Measurements from ENCODE around the gene GRID1.

The GRID1 gene

DNA sequence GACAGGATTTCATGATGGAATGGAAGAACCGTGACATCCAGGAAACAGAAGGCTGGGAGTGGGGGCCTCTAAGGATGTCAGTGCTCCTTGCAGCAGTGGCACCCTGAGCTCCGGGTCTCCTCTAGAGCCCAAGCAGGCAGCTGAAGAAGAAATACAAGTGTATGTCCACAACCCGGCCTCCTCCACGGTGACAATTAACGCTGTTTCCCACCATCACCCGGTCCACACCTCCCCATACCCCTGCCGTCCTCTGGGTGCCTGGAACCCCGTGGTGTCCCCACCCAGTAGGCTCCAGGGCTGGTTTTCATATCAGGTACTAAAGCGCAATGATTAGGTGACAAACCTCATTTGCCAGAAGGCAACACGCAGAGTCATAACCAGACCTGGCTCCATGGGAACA, 30.3 kb downstream of the GRID1 start:
- DNase-seq (ENCODE audit: low read depth) = no peak

DNA sequence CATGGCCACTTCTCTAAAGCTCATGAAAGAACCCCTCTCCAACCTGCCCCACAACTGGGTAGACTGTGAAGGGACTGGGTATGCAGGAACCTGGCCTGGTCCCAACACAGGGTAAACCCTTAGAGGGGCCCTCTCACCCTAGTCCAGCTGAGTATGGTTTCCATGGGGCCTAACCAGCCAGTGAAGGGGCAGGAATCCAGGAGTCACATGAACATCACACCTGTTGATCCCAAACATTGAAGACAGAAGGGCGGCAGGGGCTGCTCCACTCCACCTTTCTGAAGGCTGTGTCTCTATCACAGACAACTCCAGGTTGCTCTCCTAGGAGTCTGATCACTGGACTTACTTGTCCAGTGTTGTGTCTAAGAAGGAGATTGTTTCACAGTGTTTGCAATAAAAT, 30.8 kb downstream of the GRID1 start:
- no peak for DNase-seq (ENCODE audit: low read depth)

DNA sequence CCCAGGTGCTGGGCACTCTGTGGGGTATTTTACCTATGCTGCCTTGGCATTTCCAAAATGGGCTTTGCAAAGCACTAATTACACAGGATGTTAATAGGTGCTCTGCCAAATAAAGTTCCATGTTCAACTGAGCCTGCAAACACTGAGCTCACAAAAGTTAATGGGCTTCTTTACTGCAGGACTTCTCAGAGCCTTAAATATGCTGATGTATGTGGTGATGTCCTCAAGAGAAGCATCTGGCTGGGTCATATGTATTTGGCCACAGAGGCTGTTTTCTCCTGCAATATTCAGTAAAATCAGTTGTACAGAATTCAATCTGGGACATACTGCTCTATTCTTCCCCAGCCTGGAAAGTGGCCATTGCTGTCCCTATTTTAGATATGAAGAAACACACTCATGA, 31.3 kb downstream of the GRID1 start:
- DNase-seq (ENCODE audit: low read depth) = no peak

- DNase-seq (ENCODE audit: low read depth) = no peak
These were observed 32.0 kb downstream of the GRID1 start for GRCh38 chr10:86334488-86335085.

- no peak for DNase-seq (ENCODE audit: low read depth)
These were observed 32.6 kb downstream of the GRID1 start for GRCh38 chr10:86333826-86334487.

GRCh38 chr10:86331861-86332260, 34.7 kb downstream of the GRID1 start:
- DNase-seq (ENCODE audit: low read depth) = no peak

DNA sequence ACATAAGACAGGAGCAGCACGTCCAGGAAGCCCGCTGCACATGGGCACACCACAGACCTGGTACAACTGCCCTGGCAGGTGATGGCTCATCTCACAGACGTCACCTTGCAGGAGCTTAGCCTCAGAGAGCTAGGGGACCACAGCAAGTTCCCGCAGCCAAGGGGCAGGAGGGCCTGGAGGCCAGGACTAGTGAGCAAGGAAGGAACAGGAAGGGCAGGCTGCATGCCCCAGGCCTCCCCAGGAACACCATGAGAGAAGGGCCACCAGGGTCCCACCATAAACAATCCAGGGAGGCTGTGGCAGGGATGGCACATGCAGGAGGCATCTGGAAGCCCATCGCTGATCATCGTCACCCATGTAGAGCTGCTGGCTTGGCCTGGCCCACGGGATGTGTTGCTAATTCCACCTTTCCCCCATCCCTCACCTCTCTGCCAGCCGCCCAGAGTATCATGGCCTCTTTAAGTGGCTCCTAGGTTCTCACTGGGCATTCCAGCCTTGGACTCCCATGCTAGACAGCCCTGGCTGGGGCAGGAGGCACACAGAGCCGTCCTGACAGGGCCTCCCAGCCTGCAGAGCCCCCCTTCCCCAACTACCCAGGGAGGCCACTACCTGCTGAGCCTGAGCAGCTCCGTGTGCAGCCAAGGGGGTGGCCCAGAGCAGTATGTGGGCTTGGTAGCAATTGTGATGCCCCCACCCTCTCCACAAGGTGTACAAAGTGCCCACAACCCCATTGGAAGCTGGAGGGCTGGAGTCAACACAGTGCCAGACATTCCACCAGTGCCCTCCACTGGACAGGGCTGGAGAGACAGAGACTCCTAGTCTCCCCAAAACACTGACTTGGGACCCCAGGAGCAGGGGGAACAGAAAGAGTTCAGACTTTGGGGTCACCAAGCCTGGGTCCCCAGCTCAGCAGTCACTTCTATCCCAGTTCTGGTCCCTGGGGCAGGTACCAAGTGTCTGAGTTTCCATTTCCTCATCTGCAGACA, 35.5 kb downstream of the GRID1 start:
- no peak for DNase-seq (ENCODE audit: low read depth)

DNA sequence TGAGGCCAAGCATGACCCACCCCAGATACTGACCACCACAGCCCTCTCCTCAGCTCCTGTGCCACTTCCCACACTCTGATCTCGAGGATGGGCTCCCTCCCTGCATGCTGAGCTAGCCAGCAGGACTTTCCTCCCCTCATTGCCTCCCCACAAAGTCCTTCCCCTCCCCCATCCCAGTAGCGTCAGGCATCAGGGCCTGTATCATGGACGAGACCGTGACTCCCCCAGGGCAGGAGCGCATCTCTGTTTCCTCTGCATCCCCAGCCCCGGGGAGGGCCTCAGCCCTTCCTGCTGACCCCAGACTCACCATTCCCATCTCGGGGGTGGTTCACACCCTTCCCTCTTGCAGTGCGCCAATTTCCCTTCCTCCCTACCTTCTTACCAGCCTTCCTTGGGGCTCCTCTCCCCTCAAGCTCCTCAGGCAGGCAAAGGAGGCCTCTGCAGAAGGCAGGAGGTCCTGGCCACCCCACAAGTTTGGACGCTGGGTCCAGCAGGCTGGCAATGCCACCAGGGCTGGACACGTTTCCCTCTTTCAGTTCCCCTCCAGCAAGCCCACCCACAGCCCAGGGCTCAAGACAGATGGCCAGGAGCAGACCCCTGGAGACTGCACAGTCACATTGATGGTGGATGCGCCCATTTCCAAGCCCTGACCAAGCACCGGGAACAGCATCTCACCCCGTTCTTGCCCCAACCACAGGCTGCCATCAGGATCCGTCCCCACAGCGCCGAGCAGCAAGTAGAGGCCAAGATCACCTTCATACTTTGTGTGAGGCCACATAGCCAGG, 36.5 kb downstream of the GRID1 start:
- DNase-seq (ENCODE audit: low read depth) = no peak

GRCh38 chr10:86329093-86329710, 37.4 kb downstream of the GRID1 start:
- no peak for DNase-seq (ENCODE audit: low read depth)

GRCh38 chr10:86327954-86328725, 38.5 kb downstream of the GRID1 start:
- DNase-seq (ENCODE audit: low read depth) = no peak

- no peak for DNase-seq (ENCODE audit: low read depth)
These were observed 41.4 kb downstream of the GRID1 start for GRCh38 chr10:86325158-86325557.

GRCh38 chr10:86321568-86321967, 45.0 kb downstream of the GRID1 start:
- DNase-seq (ENCODE audit: low read depth) = no peak

DNA sequence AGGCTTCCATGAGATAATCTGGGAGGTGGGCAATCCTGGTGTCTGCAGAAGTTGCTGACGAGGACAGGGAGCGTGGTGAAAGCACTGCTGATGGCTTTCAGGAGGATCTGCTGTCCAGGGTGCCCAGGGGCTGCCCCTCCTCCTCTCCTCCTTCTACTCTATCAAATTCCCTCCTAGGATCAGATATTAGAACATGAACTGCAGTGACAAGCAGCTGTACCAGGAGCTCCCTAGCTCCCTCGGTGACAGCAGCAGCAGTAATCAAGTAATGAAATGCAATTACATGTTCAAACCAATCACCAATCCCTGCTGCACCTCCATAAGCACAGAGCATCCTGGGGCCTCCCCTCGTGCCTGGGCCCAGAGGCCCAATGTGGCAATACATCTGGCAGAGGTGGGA, 46.9 kb downstream of the GRID1 start:
- DNase-seq (ENCODE audit: low read depth) = no peak

- no peak for DNase-seq (ENCODE audit: low read depth)
These were observed 48.5 kb downstream of the GRID1 start for GRCh38 chr10:86317949-86318725.

- no peak for DNase-seq (ENCODE audit: low read depth)
These were observed 49.6 kb downstream of the GRID1 start for GRCh38 chr10:86316990-86317389.

DNA sequence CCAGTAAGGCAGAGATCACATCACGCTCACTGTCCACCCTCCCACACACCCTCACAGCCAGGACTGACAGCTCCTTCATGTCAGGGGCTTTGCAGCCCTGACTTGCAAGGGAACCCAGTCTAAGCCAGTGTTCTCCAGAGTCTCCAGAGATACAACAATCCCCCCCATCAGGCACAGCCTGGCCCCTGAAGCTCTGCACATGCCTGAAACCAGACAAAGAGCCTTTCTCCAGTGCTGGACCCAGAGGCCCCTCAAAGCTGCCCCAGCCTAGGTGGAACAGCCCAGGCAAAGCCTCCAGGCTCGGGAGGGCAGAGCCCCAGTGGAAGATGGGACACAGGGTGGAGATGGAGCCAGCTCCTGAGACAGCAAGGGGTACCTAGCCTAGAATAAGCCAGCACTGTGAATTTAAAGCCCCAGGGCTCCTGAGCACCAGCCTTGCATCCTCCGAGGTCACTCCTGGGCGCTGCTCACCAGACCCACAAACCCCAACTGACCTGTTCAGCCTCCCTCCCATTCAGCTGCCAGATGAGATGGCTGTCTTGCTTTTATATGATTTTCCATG, 50.2 kb downstream of the GRID1 start:
- no peak for DNase-seq (ENCODE audit: low read depth)

DNA sequence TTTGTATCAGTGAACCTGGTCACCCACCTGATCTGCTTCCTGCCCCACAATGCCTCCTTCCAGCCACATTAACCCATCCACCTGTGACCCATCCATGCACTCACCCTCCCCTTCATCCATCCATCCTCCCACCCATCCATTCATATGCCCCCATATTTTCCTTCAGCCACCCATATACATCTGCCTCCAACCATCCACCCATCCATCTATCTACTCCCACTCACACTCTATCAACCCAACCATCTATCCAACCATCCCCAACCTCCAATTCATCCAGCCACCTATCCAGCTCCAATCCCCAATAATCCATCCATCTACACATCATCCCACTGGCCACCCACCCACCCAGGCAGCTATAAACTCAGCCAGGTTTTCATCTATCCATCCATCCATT, 51.0 kb downstream of the GRID1 start:
- no peak for DNase-seq (ENCODE audit: low read depth)

- no peak for DNase-seq (ENCODE audit: low read depth)
These were observed 51.7 kb downstream of the GRID1 start for GRCh38 chr10:86314616-86315548.

DNA sequence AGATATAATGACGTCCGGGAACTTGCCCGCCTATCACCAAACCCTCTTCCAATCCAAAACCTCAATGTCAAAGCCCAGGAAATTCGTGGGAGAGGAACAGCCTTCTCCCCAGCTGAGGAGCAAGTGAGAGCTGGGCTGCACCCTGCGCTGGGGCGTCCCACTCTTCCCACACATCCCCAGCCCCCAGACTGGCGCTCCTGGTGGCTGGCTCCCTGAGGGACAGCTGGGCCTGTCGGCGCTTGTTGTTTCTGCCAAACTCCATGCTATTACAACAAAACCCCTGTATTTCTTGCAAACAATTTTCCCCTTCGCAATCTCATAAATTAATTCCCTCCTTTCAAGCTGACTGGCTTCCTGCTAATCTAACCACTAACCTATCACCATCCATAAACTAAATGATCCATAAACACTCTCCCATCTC, 53.0 kb downstream of the GRID1 start:
- DNase-seq (ENCODE audit: low read depth) = no peak
